Endothelial cell of hepatic sinusoid (primary cell): ENCODE data around the gene SYMPK.
"Not testable (repeated sequence)": the region's sequence is repeated elsewhere in the genome, so short reads cannot be mapped to it uniquely, and the experiment has no call there.

Experiments
- in situ Hi-C: cut with HindIII; loops from 2 replicates; pipeline ENCODE4 v1.10.0; 2017; ENCODE audit warnings: low sequenced_read_pairs

The SYMPK gene

DNA sequence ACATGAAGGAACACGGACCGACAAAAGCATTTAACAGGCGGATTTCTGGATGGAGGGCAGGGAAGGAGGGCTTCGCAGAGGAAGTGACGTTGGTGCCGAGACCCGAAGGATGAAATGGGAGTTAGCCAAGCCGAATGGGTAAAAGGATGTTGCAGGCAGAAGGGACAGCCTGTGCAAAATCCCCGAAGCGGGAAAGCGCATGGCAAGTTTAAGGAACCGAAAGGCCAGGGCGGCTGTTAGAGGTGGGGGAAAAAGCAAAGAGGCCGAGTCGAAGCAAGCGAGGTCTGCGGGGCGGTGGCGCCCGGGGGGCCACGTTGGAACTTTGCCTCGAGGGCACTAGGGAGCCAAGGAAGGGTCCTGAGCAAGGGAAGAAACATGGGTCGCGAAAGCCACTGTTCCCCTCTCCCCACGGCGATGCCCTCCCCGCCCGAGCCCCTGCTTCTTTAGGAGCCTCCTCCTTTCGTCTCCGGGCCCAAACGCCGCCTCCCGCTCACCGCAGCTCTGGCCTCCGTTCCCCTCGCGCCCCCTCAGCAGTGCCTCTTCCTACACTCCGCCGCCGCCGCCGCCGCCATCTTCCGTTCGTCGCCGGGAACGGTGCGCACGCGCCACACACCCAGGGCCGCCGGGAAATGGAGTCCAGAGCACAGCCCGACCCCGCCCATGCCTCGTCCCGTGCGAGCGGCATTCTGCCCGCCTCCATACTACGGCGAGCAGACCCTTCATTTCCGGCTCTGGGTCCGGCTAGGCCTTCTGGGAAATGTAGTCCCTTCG, at the start of gene SYMPK:
Gene SYMPK, minus strand, starts transcription at position 584 of the 771 bp plus-strand sequence. CDS start 8,652 bp downstream, outside the sequence.
- in situ Hi-C loops = no loop called here

DNA sequence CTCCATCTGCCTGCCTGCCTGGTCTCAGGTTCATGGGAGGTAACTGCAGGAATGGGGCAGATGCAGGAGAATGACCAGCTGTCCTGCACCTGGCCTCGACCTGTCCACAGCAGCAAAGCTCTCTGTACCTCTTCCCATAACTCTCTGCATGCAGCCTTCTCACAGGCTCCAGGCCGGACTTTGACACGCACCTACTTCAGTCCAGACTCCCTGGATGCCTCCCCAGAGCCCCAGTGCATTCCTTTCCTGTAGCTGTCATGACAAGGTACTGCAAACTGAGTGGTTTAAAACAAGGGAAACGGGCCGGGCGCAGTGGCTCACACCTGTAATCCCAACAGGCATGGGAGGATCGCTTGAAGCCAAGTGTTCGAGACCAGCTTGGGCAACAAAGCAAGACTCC, 48.3 kb upstream of the SYMPK start:
- in situ Hi-C loops = no loop called here

DNA sequence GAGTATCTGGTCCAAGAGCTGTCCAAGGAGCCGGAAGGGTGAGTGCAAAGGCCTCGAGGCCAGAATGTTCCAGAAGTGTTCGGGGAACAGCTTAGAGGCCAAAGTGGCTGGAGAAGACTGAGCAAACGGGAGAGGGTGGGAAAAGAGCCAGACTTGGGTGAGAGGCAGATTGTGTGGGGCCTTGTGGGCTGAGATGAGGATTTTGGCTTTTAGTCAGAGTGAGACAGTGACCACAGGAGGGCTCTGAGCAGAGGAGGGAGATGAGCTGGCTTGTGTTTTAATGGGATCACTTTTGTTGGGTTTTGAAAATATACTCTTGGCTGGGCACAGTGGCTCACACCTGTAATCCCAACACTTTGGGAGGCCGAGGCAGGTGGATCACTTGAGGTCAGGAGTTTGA, 46.0 kb upstream of the SYMPK start:
- in situ Hi-C loops = loop anchor here (5.0 kb wide), 1 partner anchor 48 kb away; no protein-coding TSS in a partner anchor

DNA sequence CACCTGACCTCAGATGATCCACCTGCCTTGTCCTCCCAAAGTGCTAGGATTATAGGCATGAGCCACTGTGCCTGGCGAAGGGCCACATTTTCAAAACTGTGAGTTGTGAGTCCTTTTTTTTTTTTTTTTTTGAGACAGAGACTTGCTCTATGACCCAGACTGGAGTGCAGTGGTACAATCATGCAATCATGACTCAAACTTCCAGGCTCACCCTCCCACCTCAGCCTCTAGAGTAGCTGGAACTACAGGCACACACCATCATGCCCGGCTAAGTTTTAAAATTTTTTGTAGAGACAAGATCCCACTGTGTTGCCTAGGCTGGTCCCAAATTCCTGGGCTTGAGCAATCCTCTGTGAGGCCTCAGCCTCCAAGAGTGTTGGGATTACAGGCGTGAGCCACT, 43.3 kb upstream of the SYMPK start:
- in situ Hi-C loops = loop anchor here (5.0 kb wide), 1 partner anchor 51 kb away; no protein-coding TSS in a partner anchor

DNA sequence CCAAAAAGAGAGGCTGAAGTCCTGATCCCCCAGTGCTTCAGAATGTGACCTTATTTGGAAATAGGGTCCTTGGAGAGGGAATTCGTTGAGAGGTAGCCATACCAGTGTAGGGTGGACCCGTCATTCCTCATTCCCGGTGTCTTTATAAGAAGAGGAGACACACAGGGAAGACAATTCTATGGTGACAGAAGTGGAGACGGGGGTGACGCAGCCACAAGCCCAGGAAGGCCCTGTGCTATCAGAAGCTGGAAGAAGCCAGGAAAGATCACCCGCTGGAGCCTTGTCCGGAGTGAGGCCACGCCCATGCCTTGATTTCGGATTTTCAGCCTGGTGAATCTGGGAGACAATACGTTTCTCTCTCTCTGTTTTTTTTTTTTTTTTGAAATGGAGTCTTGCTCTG, 42.1 kb upstream of the SYMPK start:
- in situ Hi-C loops = loop anchor here (5.0 kb wide), 1 partner anchor 52 kb away; no protein-coding TSS in a partner anchor

DNA sequence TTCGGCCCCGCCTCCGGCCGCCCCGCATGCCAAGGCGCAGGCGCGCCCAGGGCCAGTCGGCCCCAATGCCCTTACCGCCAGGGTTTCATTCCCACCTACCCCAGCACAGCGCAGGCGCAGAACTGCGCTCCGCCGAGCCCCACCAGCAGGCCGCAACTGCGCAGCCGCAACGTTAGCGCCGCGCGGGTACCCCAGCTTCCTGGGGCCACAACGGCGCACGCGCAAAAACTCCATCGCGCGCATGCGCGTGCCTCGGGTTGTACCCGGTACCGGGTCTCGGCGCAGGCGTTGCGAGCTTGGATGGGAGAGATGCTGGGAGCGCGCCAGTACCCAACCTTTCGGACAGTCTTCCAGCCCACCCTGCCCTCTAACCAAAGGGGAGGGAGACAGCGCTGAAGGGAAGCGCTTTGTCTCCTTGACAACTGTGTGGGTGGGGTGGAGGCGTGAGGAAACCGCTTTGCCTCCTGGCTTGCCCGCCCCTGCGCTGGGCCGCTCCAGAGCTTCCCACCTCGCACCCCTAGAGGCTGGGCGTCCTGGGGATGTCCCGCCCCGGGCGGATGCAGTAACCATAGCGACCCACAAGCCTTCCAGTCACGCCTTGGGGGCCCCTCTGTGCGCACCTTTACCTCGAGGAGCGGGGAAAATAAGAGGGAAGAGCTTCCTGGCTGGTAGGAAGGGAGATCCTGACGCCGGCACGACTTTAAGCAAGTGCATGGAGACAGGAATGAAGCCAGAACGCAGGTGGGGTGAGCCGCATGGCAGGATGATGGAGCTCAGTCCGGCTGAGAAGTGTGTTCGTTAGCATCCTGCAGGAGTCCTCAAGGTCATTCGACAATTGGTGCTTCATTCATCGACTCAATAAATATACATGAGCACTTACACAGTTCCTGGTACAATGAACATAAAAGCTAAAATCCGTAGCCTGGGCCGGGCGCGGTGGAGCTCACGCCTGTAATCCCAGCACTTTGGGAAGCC, 40.0 kb upstream of the SYMPK start:
- in situ Hi-C loops = no loop called here

DNA sequence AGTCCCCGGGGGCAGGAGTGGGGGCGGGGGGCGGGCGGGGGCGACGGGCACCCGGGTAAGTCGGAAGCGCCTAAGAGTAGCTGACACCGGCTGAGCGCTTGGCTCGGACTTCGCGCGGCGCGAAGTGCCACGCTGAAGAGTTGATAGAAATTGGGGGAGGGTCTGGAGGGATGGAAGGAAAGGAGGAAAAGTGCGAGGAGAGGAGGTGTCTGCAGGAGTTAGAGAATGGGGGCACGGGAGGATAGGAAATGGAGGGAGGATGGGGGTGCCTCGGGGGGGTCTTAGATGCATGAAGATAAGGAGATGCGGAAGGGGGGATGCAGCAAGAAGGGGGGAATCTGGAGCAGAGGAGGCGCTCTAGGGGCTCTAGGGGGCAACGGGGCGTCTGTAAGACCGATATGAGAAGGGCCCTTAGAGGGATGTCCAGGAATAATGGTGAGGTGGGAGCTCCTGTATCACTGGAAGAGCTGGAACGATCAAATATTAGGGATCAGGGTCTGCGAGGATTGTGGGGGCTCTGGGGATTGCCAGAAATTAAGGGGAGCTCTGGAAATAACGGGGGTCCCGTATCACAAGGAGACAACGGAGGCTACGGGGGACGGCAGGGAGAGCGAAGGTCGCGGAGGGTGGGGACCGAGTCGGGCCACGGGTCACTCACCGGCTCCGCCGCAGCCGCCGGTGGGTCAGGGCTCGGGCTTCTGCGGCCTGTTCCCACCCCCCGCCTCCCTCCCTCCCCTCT, 39.1 kb upstream of the SYMPK start, which contains the start of gene MYPOP:
Gene MYPOP, minus strand, starts transcription at position 702 of the 739 bp plus-strand sequence. CDS start 840 bp downstream, outside the sequence.
- in situ Hi-C loops = no loop called here

DNA sequence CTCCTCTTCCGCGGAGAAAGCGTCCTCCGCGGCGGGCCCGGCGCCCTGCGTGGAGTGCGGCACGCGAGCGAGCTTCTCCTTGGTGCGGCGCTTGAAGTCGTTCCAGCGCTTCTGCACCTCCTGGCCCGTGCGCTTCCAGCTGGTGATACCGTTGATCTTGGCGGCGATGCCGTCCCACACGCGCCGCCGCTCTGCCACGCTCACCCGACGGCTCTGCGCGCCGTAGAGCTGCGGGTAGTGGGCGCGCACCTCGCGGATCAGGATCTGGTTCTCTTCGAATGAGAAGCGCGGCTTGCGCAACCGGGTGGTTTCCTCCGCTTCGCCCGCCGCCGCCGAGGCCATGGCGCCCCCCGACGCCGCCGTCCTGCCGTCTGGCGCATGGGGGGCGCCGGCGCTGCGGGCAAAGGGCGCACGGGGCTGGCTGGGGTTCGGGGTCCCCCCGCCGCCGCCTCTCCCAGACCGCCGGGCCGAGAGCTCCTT, 38.5 kb upstream of the SYMPK start:
- in situ Hi-C loops = no loop called here

DNA sequence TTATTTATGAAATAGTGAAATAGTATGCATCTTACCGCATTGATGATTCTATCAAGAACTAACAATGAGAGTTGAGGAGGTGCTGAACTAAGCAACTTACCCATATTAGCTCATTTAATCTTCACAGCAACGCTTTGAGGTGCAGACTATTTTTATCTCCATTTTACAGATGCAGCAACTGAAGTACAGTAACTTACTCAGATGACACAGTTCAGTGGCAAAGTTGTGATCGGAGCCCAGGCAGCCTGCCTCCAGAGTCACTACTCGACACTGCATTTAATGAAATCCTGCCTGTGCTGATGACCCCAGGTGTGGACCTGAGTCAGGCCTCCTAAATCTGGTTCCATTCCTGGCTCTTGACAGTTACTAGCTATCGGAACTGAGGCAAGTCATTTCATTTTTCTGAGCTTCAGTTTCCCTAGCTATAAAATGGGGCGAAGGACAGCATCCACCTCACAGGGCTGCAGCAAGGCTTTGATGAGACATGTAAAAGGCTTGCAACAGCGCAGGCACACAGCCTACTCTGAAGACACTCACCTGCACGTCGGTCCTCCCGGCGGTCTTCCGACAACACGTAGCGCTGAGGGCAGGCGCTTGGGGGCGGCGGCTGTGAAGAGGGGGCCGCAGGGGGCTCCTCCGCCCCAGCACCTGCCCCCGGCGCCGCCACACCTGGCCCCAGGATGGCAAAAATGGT, 37.9 kb upstream of the SYMPK start:
- in situ Hi-C loops = no loop called here

DNA sequence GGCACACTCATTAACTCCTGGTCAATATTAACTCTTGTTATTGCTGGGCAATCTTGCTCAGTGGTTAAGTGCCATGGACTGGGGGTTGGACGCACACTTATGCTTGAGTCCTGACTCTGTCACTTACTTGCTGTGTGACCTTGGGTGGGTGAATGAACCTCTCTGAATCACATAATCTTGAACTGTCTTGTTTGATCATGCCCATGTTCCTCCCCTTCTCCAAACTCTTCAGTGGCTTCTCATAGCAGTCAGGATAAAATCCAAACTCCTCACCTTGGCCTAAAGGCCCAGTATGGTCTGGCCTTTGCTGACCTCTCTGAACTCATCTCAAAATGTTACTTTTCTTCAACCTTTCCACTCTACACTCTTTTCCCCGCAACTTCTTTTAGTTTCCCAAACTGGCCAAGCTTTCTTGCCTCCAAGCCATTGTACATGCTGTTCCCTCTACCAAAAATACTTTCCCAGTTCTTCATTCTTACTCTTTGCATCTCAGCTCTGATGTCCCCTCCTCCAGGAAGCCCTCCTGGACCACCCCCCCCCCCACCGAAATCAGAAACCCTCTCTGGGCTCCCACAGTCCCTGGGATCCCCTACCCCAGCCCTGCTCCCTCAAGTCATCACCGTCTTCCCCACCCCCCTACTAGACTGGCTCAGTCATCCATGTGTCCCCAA, 37.1 kb upstream of the SYMPK start:
- in situ Hi-C loops = no loop called here

DNA sequence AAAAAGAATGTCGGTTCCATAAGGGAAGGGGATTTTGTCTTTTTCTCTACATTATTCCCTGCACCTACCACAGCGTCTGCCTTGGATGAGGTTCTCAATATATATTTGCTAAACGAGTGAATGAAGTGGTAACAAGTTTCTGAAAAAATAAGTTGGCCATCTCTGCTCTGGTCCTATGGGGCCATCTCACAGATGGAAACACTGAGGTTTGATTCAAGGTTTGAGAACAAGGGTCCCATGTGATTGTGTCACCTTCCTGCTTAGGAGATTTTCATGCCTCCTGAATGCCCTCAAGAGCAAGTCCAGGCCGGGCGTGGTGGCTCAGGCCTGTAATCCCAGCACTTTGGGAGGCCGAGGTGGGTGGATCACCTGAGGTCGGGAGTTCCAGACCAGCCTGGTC, 36.3 kb upstream of the SYMPK start:
- in situ Hi-C loops = no loop called here

DNA sequence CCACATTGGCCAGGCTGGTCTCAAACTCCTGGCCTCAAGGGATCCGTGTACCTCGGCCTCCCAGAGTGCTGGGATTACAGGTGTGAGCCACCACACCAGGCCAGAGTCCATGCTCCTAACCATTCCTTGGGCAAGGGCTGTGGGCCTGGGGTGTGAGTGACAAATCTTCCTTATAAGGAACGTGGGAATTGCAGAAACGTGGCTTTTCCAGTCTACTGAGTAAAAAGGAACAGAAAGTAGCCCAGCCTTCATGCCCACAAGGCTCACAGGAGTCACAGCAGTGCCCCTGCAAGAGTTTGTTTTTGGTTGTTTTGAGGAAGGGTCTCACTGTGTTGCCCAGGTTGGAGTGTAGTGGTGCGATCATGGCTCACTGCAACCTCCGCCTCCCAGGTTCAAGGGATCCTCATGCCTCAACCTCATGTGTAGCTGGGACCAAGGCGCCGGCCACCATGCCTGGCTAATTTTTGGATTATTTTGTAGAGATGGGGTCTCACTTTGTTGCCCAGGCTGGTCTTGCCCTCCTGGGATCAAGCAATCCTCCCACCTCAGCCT, 34.4 kb upstream of the SYMPK start:
- in situ Hi-C loops = no loop called here

DNA sequence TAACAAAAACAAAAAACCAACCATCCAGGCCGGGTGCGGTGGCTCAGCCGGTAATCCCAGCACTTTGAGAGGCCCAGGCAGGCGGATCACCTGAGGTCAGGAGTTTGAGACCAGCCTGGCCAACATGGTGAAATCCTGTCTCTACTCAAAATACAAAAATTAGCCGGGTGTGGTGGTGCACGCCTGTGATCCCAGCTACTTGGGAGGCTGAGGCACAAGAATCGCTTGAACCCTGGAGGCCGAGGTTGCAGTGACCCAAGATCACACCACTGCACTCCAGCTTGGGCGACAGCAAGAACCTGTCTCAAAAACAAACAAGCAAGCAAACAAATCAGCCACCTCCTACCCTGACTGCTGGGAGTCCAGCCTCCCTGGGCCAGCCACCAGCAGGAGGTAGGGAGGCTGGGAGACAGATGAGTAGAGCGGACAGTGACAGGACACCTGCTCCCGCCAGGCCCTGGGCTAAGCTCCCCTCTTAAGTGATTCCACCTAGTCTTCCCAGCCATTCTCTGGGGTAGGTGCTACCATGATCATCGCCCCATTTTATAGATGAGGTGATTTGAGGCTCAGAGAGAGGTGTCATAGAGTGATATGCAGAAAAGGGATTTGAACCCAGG, 33.1 kb upstream of the SYMPK start:
- in situ Hi-C loops = not testable (repeated sequence)

DNA sequence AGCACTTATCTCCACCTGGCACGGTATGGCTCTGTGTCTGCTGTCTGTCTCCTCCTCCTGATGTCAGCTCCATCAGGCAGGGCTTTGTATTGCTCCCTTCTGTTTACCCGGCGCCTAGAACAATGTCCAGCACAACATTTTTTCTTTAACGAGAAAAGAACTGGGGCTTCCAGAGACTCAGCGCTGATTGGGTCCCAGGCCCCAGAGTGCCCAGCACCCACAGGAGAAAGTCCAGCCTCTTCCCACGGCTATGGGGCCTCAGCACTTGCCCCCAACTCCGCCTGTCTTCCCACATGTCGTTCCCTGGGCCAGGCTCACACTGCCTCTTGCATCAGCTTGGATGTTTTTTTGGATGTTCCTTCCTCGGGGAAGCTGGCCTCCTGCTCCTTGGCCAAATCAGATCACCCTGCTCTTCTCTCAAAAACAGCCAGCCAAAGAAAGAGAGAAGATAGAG, 32.6 kb upstream of the SYMPK start:
- in situ Hi-C loops = no loop called here

DNA sequence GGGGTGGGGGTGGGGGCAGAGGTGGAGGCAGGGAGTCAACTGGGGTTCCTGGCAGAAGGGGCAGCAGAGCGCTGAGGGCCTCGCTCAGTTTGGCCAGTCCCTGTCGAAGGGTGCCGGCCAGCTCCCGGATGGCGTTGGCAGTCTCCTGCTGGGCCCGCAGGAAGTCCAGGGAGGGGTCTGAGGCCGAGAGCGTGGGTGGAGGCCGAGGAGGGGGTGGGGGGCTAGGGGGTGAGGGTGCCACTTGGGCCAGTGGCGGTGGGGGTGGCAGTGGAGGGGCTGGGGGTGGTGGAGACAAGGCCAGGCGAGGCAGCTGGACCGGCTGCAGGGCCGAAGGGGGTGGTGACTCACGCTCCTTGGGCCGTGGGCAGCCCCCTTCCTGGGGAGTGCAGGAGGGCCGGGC, 27.9 kb upstream of the SYMPK start:
- in situ Hi-C loops = no loop called here

DNA sequence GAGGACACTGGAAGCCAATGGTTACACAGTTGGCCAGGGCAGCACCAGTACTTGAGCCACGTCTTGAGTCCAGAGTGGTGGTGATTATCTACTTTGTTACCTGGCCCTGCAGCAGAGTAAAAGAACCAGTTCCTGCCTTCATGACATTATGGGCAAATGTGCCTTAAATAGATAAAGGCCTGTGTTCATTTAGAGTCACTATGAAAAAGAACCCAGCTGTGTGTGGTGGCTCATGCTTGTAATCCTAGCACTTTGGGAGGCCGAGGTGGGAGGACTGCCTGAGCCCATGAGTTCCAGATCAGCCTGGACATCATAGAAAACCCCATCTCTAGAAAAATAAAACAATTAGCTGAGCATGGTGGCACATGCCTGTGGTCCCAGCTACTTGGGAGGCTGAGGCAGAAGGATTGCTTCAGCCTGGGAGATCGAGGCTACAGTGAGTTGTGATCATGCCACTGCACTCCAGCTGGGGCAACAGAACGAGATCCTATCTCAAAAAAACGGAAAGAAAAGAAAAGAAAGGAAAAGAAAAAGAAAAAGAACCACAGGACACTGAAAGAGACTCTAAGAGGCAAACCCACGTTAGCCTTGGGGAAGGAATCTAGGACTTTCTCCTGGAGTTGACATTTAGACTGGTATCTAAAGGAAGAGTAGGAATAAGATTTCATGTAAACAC, 26.4 kb upstream of the SYMPK start:
- in situ Hi-C loops = no loop called here

DNA sequence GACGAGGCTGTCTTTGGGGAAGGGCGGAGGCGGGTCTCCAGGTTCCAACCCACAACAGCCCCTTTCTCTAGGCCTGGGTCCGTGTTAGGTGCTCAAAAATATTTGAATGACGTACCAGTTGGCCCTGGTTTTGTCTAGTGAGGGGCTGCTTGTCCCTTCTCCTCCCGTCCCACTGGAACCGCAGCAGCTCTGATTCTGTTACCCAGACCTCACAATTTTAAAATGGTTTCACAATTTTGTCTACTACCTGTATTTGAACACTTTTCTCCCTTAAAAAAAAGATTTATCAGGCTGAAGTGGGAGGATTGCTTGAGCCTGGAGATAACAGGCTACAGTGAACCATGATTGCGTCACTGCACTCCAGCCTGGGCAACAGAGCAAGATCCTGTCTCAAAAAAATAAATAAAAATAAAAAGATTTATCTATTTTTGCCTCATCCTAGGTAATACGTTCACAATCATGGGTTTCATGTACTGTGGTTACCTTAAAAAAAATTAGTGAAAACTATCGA, 24.3 kb upstream of the SYMPK start:
- in situ Hi-C loops = no loop called here
